Activated T-cell treated with anti-CD3 and anti-CD28 coated beads, Interleukin-2, amount 50 U/mL, for 48 hours (primary cell): ENCODE measurements around the gene TESMIN.

ENCODE experiments used
- DNase-seq, 2 experiments: peaks; one replicate each; pipeline ENCODE4 v3.0.0-alpha.2; 2020

The TESMIN gene

GRCh38 chr11:68751331-68751856 lies at the start of gene TESMIN:
TESMIN (minus strand) TSS chr11:68751520; CDS start chr11:68750660, 860 bp downstream.
- peak; percentile 92 to 94 for DNase-seq

GRCh38 chr11:68798221-68798813 lies 47.0 kb upstream of the TESMIN start:
- peak; percentile 63 to 66 for DNase-seq

GRCh38 chr11:68796801-68797200 lies 45.5 kb upstream of the TESMIN start:
- no peak for DNase-seq

GRCh38 chr11:68792400-68792966 lies 41.2 kb upstream of the TESMIN start:
- DNase-seq = no peak

- no peak for DNase-seq
Observed at GRCh38 chr11:68784653-68785052, 33.3 kb upstream of the TESMIN start.

- DNase-seq = no peak
Observed at GRCh38 chr11:68783216-68783821, 32.0 kb upstream of the TESMIN start.

- DNase-seq = no peak
Observed at GRCh38 chr11:68782711-68783110, 31.4 kb upstream of the TESMIN start.

- peak; percentile 21 to 24 for DNase-seq
Observed at GRCh38 chr11:68780829-68781228, 29.5 kb upstream of the TESMIN start.

GRCh38 chr11:68778205-68778604 lies 26.9 kb upstream of the TESMIN start:
- DNase-seq = no peak

GRCh38 chr11:68776442-68777235 lies 25.3 kb upstream of the TESMIN start:
- no peak for DNase-seq

GRCh38 chr11:68775951-68776388 lies 24.6 kb upstream of the TESMIN start:
- DNase-seq = no peak

GRCh38 chr11:68774194-68774585 lies 22.9 kb upstream of the TESMIN start:
- DNase-seq = no peak

- no peak for DNase-seq
Observed at GRCh38 chr11:68773521-68774193, 22.3 kb upstream of the TESMIN start.

- DNase-seq = no peak
Observed at GRCh38 chr11:68772936-68773335, 21.6 kb upstream of the TESMIN start.

- DNase-seq = no peak
Observed at GRCh38 chr11:68770781-68771180, 19.5 kb upstream of the TESMIN start.

GRCh38 chr11:68767672-68768071 lies 16.4 kb upstream of the TESMIN start:
- no peak for DNase-seq

- no peak for DNase-seq
Observed at GRCh38 chr11:68766786-68767185, 15.5 kb upstream of the TESMIN start.

GRCh38 chr11:68764746-68765145 lies 13.4 kb upstream of the TESMIN start:
- DNase-seq = no peak

GRCh38 chr11:68763926-68764657 lies 12.8 kb upstream of the TESMIN start:
- no peak for DNase-seq

- DNase-seq = no peak
Observed at GRCh38 chr11:68763181-68763721, 11.9 kb upstream of the TESMIN start.

GRCh38 chr11:68762481-68762880 lies 11.2 kb upstream of the TESMIN start:
- no peak for DNase-seq

- no peak for DNase-seq
Observed at GRCh38 chr11:68761801-68762200, 10.5 kb upstream of the TESMIN start.
